Astrocyte of the hippocampus (primary cell): ENCODE measurements around the gene PTBP3.
A peak's percentile ranks its signal among the peaks of the same experiment; 100 is the strongest.
"Not testable (repeated sequence)": the region's sequence is repeated elsewhere in the genome, so short reads cannot be mapped to it uniquely, and the experiment has no call there.

Experiments used
- DNase-seq: peaks from one replicate; pipeline ENCODE4 v3.0.0; 2011; ENCODE audit warnings: low read depth, low spot score

PTBP3 gene, protein sequence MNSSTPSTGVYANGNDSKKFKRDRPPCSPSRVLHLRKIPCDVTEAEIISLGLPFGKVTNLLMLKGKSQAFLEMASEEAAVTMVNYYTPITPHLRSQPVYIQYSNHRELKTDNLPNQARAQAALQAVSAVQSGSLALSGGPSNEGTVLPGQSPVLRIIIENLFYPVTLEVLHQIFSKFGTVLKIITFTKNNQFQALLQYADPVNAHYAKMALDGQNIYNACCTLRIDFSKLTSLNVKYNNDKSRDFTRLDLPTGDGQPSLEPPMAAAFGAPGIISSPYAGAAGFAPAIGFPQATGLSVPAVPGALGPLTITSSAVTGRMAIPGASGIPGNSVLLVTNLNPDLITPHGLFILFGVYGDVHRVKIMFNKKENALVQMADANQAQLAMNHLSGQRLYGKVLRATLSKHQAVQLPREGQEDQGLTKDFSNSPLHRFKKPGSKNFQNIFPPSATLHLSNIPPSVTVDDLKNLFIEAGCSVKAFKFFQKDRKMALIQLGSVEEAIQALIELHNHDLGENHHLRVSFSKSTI

GRCh38 chr9:112332977-112333638, at the start of gene PTBP3:
Gene PTBP3 (minus strand): TSS chr9:112333619. CDS start chr9:112297865, 35,754 bp downstream.
- DNase-seq: peak; percentile 87

DNA sequence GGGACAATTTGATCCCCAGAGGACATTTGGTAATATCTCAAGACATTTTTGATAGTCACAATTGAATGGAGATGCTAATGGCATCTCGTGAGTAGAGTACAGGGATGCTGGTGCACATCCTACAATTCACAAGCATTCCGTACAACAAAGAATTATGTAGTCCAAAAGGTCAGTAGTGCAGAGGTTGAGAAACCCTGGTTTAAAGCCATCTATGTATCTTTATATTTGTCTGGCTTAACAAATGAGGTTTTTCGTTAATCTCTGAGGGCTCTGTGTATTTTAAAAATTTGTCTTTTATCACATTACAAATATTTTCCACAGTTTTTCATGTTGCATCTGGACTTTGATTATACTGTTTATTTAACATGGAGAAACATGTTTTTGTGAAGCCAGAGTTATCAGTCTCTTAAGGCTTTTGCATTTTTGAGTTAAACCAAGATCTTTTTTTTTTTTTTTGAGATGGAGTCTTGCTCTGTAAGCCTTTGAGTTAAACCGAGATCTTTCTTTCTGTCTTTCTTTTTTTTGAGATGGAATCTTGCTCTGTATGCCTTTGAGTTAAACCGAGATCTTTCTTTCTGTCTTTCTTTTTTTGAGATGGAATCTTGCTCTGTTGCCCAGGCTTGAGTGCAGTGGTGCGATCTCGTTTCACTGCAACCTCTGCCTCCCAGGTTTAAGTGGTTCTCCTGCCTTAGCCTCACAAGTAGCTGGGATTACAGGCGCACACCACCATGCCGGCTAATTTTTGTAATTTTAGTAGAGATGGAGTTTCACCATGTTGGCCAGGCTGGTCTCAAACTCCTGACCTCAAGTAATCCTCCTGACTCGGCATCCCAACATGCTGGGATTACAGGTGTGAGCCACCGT, 49.3 kb upstream of the PTBP3 start:
- DNase-seq: no peak

- DNase-seq: no peak
Observed at GRCh38 chr9:112382066-112382465, 48.6 kb upstream of the PTBP3 start.

DNA sequence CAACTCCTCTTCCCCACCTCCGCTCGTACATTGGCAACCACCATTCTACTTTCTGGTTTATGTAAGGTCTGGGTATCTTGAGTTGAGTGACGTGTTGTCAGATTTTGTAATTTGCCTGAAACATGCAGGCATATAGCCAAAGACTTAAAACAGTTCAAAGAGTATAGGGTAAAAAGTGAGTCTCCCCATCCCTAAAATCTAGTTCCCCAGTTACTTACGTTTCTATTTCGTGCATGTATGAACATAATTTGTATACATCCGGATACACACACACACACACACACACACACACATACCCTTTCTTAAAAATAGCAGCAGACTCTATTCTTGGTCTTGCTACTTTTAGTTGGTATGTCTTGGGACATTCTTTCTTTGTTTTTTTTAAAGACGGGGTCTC, 47.4 kb upstream of the PTBP3 start:
- peak; percentile 23 for DNase-seq

GRCh38 chr9:112380102-112380824, 46.8 kb upstream of the PTBP3 start, which contains the start of gene HSDL2:
Gene HSDL2 (plus strand): TSS chr9:112380108. CDS start chr9:112380164, 56 bp downstream.
- no peak for DNase-seq

GRCh38 chr9:112379177-112380101, 46.0 kb upstream of the PTBP3 start:
- peak; percentile 100 for DNase-seq

GRCh38 chr9:112378328-112379176, 45.1 kb upstream of the PTBP3 start:
- peak; percentile 17 for DNase-seq

DNA sequence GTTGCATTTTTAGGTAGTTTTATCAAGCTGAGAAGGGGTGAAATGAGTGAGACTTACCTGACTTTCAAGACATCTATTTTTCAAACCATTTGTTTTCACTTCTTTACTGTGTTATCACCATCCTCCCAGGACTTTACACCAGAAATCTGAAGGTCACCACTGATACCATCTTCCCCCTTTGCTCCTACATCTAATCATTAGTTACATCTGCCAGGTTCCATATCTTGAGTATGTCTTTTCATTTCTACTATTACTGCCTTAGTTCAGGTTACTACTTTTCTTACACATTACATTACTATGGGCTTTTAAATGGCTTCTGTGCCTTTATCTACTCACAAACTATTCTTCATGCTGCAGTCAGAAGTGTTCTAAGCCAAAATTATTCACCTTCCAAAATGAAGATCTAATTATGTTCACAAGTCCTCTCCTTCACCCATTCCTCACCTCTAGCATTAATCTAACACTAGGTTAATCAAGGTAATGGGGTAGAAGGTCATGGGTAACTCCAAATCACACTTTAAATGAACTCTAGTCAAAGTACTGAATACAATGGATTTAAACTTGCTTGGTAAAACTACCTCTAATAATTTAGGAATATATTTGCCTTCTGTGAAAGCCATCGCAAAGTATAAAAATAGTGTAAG, 44.4 kb upstream of the PTBP3 start:
- no peak for DNase-seq

- DNase-seq: no peak
Observed at GRCh38 chr9:112377087-112377486, 43.7 kb upstream of the PTBP3 start.

- DNase-seq: no peak
Observed at GRCh38 chr9:112375361-112375760, 41.9 kb upstream of the PTBP3 start.

DNA sequence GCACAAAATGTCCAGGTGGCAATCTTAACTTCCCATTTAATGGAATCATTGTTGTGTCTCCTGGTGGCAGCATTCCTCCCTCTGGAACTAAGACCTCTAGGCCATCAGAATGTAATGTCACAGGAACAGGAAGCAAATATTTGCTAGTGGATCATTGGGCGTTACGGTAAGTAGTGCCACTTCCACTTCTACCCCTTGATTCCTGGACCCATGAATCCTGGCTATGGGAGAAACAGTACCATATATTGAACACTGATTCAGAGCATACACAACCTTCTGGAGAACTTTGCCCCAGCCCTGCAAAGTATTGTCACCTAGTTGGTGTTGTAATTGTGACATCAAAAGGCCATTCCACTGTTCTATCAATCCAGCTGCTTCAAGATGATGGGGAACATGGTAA, 40.8 kb upstream of the PTBP3 start:
- not testable (repeated sequence) for DNase-seq

GRCh38 chr9:112373666-112374065, 40.2 kb upstream of the PTBP3 start:
- not testable (repeated sequence) for DNase-seq

DNA sequence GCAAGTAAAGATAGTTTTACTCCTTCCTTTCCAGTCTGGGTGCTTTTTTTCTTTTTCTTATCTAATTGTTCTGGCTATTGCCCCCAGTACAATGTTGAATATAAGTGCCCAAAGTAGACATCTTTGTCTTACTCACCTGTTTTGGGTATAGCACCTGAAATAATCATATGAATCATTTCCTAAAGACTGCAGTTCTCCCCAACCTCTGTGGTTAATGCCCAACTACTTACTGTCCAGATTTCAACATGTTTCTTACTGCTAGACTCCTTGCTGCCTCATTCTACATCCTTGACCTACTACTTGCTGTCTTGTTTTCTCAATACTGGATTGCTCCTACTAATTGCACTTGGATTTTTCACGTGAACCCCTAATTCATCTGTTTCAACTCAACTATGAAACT, 37.6 kb upstream of the PTBP3 start:
- DNase-seq: no peak

DNA sequence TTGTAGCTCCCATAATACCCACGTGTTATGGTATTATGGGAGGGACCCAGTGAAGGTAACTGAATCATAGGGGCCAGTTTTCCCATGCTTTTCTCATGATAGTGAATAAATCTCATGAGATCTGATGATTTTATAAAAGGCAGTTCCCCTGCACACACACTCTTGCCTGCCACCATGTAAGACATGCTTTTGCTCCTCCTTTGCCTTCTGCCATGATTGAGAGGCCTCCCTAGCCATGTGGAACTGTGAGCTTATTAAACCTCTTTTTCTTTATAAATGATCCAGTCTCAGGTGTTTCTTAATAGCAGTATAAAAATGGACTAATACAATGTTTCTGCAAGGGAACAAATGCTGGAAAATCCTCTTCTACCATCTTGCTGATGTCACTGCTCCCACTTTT, 36.4 kb upstream of the PTBP3 start:
- no peak for DNase-seq

DNA sequence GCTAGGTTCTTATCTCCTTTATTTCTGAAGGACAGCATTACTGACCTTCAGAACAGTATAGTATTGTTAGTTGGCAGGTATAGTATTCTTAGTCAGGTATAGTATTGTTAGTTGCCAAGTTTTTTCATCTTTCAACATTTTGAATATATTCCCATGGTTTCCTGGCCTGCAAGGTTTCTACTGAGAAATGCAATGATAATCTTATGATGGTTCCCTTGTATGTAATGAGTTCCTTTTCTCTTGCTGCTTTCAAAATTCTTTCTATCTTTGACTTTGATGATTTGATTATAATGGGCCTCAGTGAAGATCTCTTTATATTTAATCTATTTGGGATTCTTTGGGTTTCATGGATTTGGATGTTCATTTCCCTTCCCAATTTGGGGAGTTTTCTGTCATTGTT, 34.0 kb upstream of the PTBP3 start:
- DNase-seq: no peak

- DNase-seq: no peak
Observed at GRCh38 chr9:112366591-112366990, 33.2 kb upstream of the PTBP3 start.

DNA sequence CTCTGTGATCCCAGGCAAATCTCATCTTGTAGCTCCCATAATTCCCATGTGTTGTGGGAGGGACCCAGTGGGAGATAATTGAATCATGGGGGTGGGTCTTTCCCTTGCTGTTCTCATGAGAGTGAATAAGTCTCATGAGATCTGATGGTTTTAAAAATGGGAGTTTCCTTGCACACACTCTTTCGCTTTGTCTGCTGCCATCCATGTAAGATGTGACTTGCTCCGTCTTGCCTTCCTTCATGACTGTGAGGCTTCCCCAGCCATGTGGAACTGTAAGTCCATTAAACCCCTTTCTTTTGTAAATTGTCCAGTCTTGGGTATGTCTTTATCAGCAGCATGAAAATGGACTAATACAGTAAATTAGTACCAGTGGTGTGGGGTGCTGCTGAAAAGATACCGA, 31.8 kb upstream of the PTBP3 start:
- not testable (repeated sequence) for DNase-seq

GRCh38 chr9:112364761-112365160, 31.3 kb upstream of the PTBP3 start:
- no peak for DNase-seq

DNA sequence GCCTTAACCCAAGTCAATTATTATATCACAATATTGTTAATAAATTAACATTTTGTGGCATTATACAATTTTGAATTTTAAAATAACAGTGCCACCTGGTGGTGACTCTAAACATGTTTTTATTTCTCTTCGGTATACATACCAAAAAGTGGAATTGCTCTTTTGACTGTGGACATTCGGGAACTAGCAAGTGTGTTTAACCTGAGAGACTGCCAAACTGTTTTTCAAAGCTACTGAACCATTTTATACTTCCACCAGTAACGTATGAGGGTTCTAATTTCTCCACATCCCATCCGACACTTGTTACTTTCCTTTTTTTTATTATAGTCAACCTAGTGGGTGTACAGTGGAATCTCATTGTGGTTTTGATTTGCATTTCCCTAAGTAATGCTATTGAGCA, 28.2 kb upstream of the PTBP3 start:
- peak; percentile 58 for DNase-seq
